RWPE2 (cell line): ENCODE data around the gene WDR87.

Experiments
- ATAC-seq: fragments of 200-7000 bp; cut with Tn5 transposase; 3 replicates; pipeline ENCODE4 v1.9.1; 2021; ENCODE audit warnings: low read depth
- DNase-seq: peaks from one replicate; pipeline ENCODE4 v3.0.0-alpha.2; 2020; ENCODE audit warnings: low spot score
- H3K27ac ChIP-seq: fragments of 450-650 bp; 2 replicates; pipeline ENCODE4 v1.5.1; 2017; ENCODE audit warnings: mild to moderate bottlenecking; ENCODE audit not compliant: poor library complexity, severe bottlenecking
- H3K27me3 ChIP-seq: fragments of 250-450 bp; sonication (Bioruptor Pico); 2 replicates; pipeline ENCODE4 v1.5.1; 2021; ENCODE audit warnings: mild to moderate bottlenecking, moderate library complexity; ENCODE audit not compliant: insufficient read depth, poor library complexity, severe bottlenecking
- H3K36me3 ChIP-seq: fragments of 250-450 bp; sonication (Bioruptor Pico); 2 replicates; pipeline ENCODE4 v1.5.1; 2020; ENCODE audit warnings: low read depth, mild to moderate bottlenecking, moderate library complexity
- H3K4me1 ChIP-seq: fragments of 250-450 bp; sonication (Bioruptor Pico); 2 replicates; pipeline ENCODE4 v1.5.1; 2021; ENCODE audit warnings: mild to moderate bottlenecking, moderate library complexity; ENCODE audit not compliant: insufficient read depth, poor library complexity, severe bottlenecking
- H3K4me3 ChIP-seq: fragments of 250-450 bp; sonication (Bioruptor Pico); 2 replicates; pipeline ENCODE4 v1.5.1; 2021; ENCODE audit warnings: mild to moderate bottlenecking, moderate library complexity; ENCODE audit not compliant: severe bottlenecking
- H3K9me3 ChIP-seq: fragments of 250-450 bp; sonication (Bioruptor Pico); 2 replicates; pipeline ENCODE4 v1.5.1; 2021; ENCODE audit warnings: mild to moderate bottlenecking, moderate library complexity; ENCODE audit not compliant: severe bottlenecking
- CTCF ChIP-seq: fragments of 450-650 bp; IDR thresholded peaks from one replicate; pipeline ENCODE4 v1.5.1; 2017; ENCODE audit warnings: mild to moderate bottlenecking, moderate library complexity; ENCODE audit not compliant: poor library complexity, severe bottlenecking

WDR87 gene

GRCh38 chr19:37905946-37906868 lies at the start of gene WDR87:
Gene WDR87, minus strand, starts transcription at chr19:37906594. Its CDS starts 8,355 bp downstream, at chr19:37898239.
- ATAC-seq, result peak; percentile 18; the same call in 2 of the 3 replicates
- Histone ChIP-seq H3K36me3 (peaks cover 7% of the 10 kb centered on the region), H3K4me3 (peak within 1 kb of the TSS; percentile 98), H3K27me3 (no peaks in the 10 kb centered on the region), H3K9me3 (no peaks in the 10 kb centered on the region), H3K4me1 (peaks cover 22% of the 10 kb centered on the region), H3K27ac (peak within 1 kb of the TSS; percentile 72)
- peak; percentile 26 for TF ChIP-seq CTCF
- DNase-seq, result no peak

- peaks cover 35% of the 10 kb centered on the region for H3K4me1 ChIP-seq
- H3K9me3 ChIP-seq, result no peaks in the 10 kb centered on the region
- peak; percentile 33; the same call in 1 of the 3 replicates for ATAC-seq
- DNase-seq, result no peak
- peaks cover 9% of the 10 kb centered on the region for H3K36me3 ChIP-seq
- H3K27me3 ChIP-seq, result no peaks in the 10 kb centered on the region
- peak overlapping the region; percentile 70 for H3K27ac ChIP-seq
- no peak overlapping the region for H3K4me3 ChIP-seq
- TF ChIP-seq CTCF, result no peak
These were observed 49.6 kb upstream of the WDR87 start for GRCh38 chr19:37955986-37956385.

GRCh38 chr19:37954421-37954874 lies 48.1 kb upstream of the WDR87 start:
- Histone ChIP-seq H3K27ac (peak overlapping the region; percentile 70), H3K4me1 (peaks cover 35% of the 10 kb centered on the region), H3K4me3 (no peak overlapping the region), H3K36me3 (peaks cover 9% of the 10 kb centered on the region), H3K27me3 (no peaks in the 10 kb centered on the region), H3K9me3 (no peaks in the 10 kb centered on the region)
- no peak for TF ChIP-seq CTCF
- ATAC-seq, result no peak
- DNase-seq, result no peak

GRCh38 chr19:37953918-37954303 lies 47.5 kb upstream of the WDR87 start:
- no peak for TF ChIP-seq CTCF
- Histone ChIP-seq H3K9me3 (no peaks in the 10 kb centered on the region), H3K4me3 (no peak overlapping the region), H3K27ac (peak overlapping the region; percentile 70), H3K36me3 (peaks cover 6% of the 10 kb centered on the region), H3K27me3 (no peaks in the 10 kb centered on the region), H3K4me1 (peaks cover 35% of the 10 kb centered on the region)
- no peak for ATAC-seq
- DNase-seq, result no peak
